ENCODE results near the gene TMSB4X.

The TMSB4X gene

DNA sequence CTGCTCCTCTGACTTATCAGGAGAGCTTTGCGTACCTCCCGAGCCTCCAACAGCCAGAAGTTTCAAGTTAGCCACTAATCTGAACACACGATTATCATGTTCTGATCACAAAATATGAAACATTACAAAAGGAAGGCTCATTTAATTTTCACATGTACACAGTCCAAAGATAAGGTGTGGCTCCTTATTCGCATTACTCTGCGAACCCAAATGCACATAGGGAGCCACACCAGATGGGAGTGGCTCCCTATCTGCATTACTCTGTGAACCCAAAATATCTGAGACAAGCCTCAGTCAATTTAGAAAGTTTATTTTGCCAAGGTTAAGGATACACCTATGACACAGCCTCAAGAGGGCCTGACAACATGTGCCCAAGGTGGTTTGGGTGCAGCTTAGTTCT is 40.1 kb upstream of the TMSB4X start:
- TF ChIP-seq SIN3A (IDR thresholded peaks at IDR 0.05; ENCODE audit: borderline replicate concordance, insufficient read depth, low read length) = no peak
- TF ChIP-seq TAF1 (IDR thresholded peaks at IDR 0.05; ENCODE audit: borderline replicate concordance, insufficient read depth, low read length) = no peak
- TF ChIP-seq, protein P1, sequence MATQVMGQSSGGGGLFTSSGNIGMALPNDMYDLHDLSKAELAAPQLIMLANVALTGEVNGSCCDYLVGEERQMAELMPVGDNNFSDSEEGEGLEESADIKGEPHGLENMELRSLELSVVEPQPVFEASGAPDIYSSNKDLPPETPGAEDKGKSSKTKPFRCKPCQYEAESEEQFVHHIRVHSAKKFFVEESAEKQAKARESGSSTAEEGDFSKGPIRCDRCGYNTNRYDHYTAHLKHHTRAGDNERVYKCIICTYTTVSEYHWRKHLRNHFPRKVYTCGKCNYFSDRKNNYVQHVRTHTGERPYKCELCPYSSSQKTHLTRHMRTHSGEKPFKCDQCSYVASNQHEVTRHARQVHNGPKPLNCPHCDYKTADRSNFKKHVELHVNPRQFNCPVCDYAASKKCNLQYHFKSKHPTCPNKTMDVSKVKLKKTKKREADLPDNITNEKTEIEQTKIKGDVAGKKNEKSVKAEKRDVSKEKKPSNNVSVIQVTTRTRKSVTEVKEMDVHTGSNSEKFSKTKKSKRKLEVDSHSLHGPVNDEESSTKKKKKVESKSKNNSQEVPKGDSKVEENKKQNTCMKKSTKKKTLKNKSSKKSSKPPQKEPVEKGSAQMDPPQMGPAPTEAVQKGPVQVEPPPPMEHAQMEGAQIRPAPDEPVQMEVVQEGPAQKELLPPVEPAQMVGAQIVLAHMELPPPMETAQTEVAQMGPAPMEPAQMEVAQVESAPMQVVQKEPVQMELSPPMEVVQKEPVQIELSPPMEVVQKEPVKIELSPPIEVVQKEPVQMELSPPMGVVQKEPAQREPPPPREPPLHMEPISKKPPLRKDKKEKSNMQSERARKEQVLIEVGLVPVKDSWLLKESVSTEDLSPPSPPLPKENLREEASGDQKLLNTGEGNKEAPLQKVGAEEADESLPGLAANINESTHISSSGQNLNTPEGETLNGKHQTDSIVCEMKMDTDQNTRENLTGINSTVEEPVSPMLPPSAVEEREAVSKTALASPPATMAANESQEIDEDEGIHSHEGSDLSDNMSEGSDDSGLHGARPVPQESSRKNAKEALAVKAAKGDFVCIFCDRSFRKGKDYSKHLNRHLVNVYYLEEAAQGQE (IDR thresholded peaks at IDR 0.05; ENCODE audit: insufficient read depth in 1 of 2, low read depth in 2 of 2, low read length in 2 of 2) = no peak
- TF ChIP-seq POLR2AphosphoS5 (IDR thresholded peaks at IDR 0.05; ENCODE audit: low read depth, low read length) = no peak
- TF ChIP-seq FOXP2 (optimal IDR thresholded peaks at IDR 0.05; ENCODE audit: borderline replicate concordance, extremely low read depth, extremely low read length, insufficient read depth) = no peak

DNA sequence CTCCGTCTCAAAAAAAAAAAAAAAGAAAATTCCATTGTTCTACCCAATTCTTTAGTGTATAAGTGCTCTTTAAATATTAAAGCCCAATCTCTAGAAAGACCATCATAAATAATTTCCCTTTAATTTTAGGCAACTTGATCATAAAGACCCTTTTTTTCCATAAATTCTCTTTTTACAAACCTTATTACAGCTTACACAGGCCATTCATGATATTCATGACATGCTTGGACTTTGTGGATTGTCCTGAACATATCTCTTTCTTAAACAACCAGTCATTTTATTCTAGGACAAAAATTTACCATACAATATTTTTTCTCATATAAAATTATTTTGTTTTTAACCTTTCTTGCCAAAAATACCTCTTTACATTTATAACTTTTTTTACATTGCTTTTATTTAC is 38.0 kb upstream of the TMSB4X start:
- TF ChIP-seq, protein P1 (IDR thresholded peaks at IDR 0.05; ENCODE audit: insufficient read depth in 1 of 2, low read depth in 2 of 2, low read length in 2 of 2) = no peak
- TF ChIP-seq TAF1 (IDR thresholded peaks at IDR 0.05; ENCODE audit: borderline replicate concordance, insufficient read depth, low read length) (no peak), FOXP2 (optimal IDR thresholded peaks at IDR 0.05; ENCODE audit: borderline replicate concordance, extremely low read depth, extremely low read length, insufficient read depth) (no peak)

DNA sequence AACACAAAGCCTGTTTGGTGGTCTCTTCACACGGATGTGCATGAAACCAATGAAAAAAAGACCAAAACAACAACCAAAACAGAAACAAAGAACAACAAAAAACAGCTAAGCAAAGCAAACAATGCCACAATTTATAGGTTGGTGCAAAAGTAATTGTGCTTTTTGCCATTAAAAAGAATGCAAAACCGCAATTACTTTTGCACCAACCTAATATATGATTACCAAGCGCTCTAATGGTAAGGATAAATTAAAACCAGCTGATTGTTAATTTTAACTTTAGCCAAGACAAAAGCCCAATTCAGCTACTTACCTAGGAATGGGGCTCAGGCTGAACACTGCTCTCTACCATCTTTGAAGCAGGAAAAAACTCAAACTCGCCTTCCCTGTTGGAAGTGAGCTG is 29.4 kb upstream of the TMSB4X start:
- no peak for TF ChIP-seq TAF1 (IDR thresholded peaks at IDR 0.05; ENCODE audit: borderline replicate concordance, insufficient read depth, low read length)
- no peak for TF ChIP-seq SIN3A (IDR thresholded peaks at IDR 0.05; ENCODE audit: borderline replicate concordance, insufficient read depth, low read length)
- no peak for TF ChIP-seq FOXP2 (optimal IDR thresholded peaks at IDR 0.05; ENCODE audit: borderline replicate concordance, extremely low read depth, extremely low read length, insufficient read depth)
- TF ChIP-seq, protein P1 (IDR thresholded peaks at IDR 0.05; ENCODE audit: insufficient read depth in 1 of 2, low read depth in 2 of 2, low read length in 2 of 2) = no peak
- TF ChIP-seq POLR2AphosphoS5 (IDR thresholded peaks at IDR 0.05; ENCODE audit: low read depth, low read length) = no peak

DNA sequence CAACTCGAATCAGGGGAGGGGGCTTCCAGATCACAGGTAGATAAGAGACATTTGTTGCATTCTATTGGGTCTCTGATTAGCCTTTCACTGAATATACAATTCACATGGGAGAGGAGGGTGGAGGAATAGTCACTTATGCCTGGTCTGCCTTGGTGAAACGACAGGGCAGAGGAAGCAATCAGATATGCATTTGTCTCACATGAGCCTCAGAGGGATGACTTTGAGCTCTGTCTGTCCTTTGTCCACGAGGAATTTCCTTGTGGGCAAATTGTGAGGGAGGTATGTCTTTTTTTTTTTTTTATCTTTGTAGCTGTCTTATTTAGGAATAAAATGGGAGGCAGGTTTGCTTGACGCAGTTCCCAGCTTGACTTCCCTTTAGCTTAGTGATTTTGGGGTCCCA is 28.5 kb upstream of the TMSB4X start:
- TF ChIP-seq FOXP2 (optimal IDR thresholded peaks at IDR 0.05; ENCODE audit: borderline replicate concordance, extremely low read depth, extremely low read length, insufficient read depth) (no peak), SIN3A (IDR thresholded peaks at IDR 0.05; ENCODE audit: borderline replicate concordance, insufficient read depth, low read length) (no peak), TAF1 (IDR thresholded peaks at IDR 0.05; ENCODE audit: borderline replicate concordance, insufficient read depth, low read length) (no peak), POLR2AphosphoS5 (IDR thresholded peaks at IDR 0.05; ENCODE audit: low read depth, low read length) (no peak)
- TF ChIP-seq, protein P1 (IDR thresholded peaks at IDR 0.05; ENCODE audit: insufficient read depth in 1 of 2, low read depth in 2 of 2, low read length in 2 of 2) = no peak
